ENCODE measurements around the gene TSKU. TPM values are rescaled to one million over a fixed set of nuclear protein-coding genes. Genes with fewer than 3 reads are reported as not detected.

TSKU gene
- total and polyA plus RNA-seq, 9 of the 15 experiments (the other 6 are each of a cell fraction or from before 2014, with no cell fraction given), result 0.60 to 11.9 (median 8.4) TPM

DNA sequence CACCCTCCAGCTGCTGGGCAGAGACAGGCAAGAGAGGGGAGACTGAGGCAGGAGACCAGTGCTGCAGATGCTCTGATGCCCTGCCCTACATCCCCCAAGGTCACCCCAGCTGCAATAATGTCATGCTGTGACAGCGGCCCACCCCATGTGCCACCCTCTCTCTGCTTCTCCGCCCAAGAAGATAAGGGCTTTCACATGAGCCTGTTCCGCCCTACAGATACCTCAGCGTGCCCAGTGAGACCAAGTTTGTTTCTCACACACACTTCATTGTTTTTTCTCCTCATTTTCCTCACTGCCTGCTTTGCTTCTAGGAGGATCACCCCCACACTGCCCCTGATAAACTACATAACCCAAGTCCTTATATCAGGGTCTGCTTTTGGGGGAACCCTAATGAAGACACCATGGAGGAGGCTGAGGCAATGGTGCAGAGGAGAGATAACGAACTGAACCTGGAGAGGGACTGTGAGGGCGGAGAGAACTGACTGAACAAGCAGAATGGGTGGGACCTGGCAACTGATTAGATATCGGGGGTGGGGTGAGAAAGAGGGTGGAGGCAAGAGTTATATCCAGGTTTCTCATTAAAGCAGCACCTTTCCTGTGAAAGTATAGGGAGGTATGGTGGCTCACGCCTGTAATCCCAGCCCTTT, 37.5 kb upstream of the TSKU start (continued):
- 0 out of 2 replicates have a peak, but pooled peaks have one; percentile 40 for TF ChIP-seq KLF16 (IDR thresholded peaks at IDR 0.05)
- no peak for TF ChIP-seq ATF2 (CRISPR knock-in tag; IDR thresholded peaks at IDR 0.05)
- TF ChIP-seq, protein P1, sequence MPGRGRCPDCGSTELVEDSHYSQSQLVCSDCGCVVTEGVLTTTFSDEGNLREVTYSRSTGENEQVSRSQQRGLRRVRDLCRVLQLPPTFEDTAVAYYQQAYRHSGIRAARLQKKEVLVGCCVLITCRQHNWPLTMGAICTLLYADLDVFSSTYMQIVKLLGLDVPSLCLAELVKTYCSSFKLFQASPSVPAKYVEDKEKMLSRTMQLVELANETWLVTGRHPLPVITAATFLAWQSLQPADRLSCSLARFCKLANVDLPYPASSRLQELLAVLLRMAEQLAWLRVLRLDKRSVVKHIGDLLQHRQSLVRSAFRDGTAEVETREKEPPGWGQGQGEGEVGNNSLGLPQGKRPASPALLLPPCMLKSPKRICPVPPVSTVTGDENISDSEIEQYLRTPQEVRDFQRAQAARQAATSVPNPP (IDR thresholded peaks at IDR 0.05; ENCODE audit: borderline replicate concordance, insufficient read depth, insufficient read length), result no peak
- peak; percentile 56; the same call in 1 of the 2 replicates for TF ChIP-seq TFAP4 (CRISPR knock-in tag; IDR thresholded peaks at IDR 0.05; ENCODE audit: borderline replicate concordance)
- TF ChIP-seq TCF7 (IDR thresholded peaks at IDR 0.05; ENCODE audit: borderline replicate concordance), result no peak
- TF ChIP-seq ZNF695 (CRISPR knock-in tag; IDR thresholded peaks at IDR 0.05), result no peak
- no peak for TF ChIP-seq EZH2 (IDR thresholded peaks at IDR 0.05; ENCODE audit: borderline replicate concordance, low read depth, low read length)
- TF ChIP-seq ZNF830 (CRISPR knock-in tag; IDR thresholded peaks at IDR 0.05), result no peak
- no peak for TF ChIP-seq ESRRB (CRISPR knock-in tag; IDR thresholded peaks at IDR 0.05; ENCODE audit: borderline replicate concordance)
- TF ChIP-seq DEAF1 (CRISPR knock-in tag; IDR thresholded peaks at IDR 0.05), result no peak
- TF ChIP-seq NFE2 (IDR thresholded peaks at IDR 0.05; ENCODE audit: low read depth), result no peak
- TF ChIP-seq SP2 (IDR thresholded peaks at IDR 0.05; ENCODE audit: extremely low read depth, low read depth, low read length, poor library complexity, severe bottlenecking), result no peak
- no peak for TF ChIP-seq PATZ1 (CRISPR knock-in tag; IDR thresholded peaks at IDR 0.05; ENCODE audit: borderline replicate concordance)
- no peak for TF ChIP-seq ZNF212 (CRISPR knock-in tag; IDR thresholded peaks at IDR 0.05)
- no peak for TF ChIP-seq HES1 (IDR thresholded peaks at IDR 0.05; ENCODE audit: low read depth)
- no peak for TF ChIP-seq ZNF23 (CRISPR knock-in tag; IDR thresholded peaks at IDR 0.05)
- no peak for TF ChIP-seq IFI16 (CRISPR knock-in tag; IDR thresholded peaks at IDR 0.05)
- TF ChIP-seq ZNF586 (CRISPR knock-in tag; conservative IDR thresholded peaks at IDR 0.05), result no peak
- TF ChIP-seq, protein P2, sequence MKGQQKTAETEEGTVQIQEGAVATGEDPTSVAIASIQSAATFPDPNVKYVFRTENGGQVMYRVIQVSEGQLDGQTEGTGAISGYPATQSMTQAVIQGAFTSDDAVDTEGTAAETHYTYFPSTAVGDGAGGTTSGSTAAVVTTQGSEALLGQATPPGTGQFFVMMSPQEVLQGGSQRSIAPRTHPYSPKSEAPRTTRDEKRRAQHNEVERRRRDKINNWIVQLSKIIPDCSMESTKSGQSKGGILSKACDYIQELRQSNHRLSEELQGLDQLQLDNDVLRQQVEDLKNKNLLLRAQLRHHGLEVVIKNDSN (CRISPR knock-in tag; IDR thresholded peaks at IDR 0.05), result no peak

Data from K562 (cell line).